Measurements from ENCODE around the gene CYSLTR2. TPM values are rescaled to one million over a fixed set of nuclear protein-coding genes. Genes with fewer than 3 reads are reported as not detected.

CYSLTR2 gene
- total and polyA plus RNA-seq, 12 donors = 0.50 to 41.6 (median 12.8) TPM

GRCh38 chr13:48680756-48681392 is 27.1 kb downstream of the CYSLTR2 start:
- Histone ChIP-seq H3K9me3 (replicated peaks in 1 of 3) (no peaks in the 10 kb centered on the region), H3K4me3 (no peak overlapping the region), H3K4me1 (replicated peaks in 1 of 2) (peaks cover 0 to 2% of the 10 kb centered on the region in 2 donors), H3K36me3 (replicated peaks in 1 of 2) (no peaks in the 10 kb centered on the region), H3K27ac (no peak overlapping the region), H3K27me3 (no peaks in the 10 kb centered on the region)
- WGBS, 4 donors = 74 to 85% (median 80%) methylated on average over 6 of the region's 6 CpGs
- no peak for DNase-seq
- intact Hi-C loops (cut with DNase I) = no loop called here
- TF ChIP-seq CTCF (IDR thresholded peaks at IDR 0.05) = no peak
- TF ChIP-seq POLR2A (IDR thresholded peaks at IDR 0.05) = no peak

- WGBS, 4 donors = 80 to 94% (median 89%) methylated on average over 1 of the region's 1 CpG
- TF ChIP-seq POLR2A (IDR thresholded peaks at IDR 0.05) (no peak), CTCF (IDR thresholded peaks at IDR 0.05) (no peak)
- Histone ChIP-seq H3K9me3 (replicated peaks in 1 of 3) (no peaks in the 10 kb centered on the region), H3K27ac (no peak overlapping the region), H3K36me3 (replicated peaks in 1 of 2) (no peaks in the 10 kb centered on the region), H3K4me3 (no peak overlapping the region), H3K27me3 (no peaks in the 10 kb centered on the region), H3K4me1 (replicated peaks in 1 of 2) (peaks cover 0 to 2% of the 10 kb centered on the region in 2 donors)
- intact Hi-C loops (cut with DNase I) = no loop called here
- no peak for DNase-seq
Measured at GRCh38 chr13:48681905-48682304, 28.2 kb downstream of the CYSLTR2 start.

- Histone ChIP-seq H3K4me1 (replicated peaks in 1 of 2) (peaks cover 0 to 2% of the 10 kb centered on the region in 2 donors), H3K27ac (no peak overlapping the region), H3K36me3 (replicated peaks in 1 of 2) (no peaks in the 10 kb centered on the region), H3K4me3 (no peak overlapping the region), H3K27me3 (no peaks in the 10 kb centered on the region), H3K9me3 (replicated peaks in 1 of 3) (no peaks in the 10 kb centered on the region)
- WGBS, 4 donors = 70 to 77% (median 74%) methylated on average over 2 of the region's 2 CpGs
- DNase-seq = no peak
- intact Hi-C loops (cut with DNase I) = no loop called here
- TF ChIP-seq CTCF (IDR thresholded peaks at IDR 0.05) (no peak), POLR2A (IDR thresholded peaks at IDR 0.05) (no peak)
Measured at GRCh38 chr13:48682436-48682835, 28.7 kb downstream of the CYSLTR2 start.

- no peaks in the 10 kb centered on the region for H3K36me3 ChIP-seq (replicated peaks in 1 of 2)
- H3K9me3 ChIP-seq (replicated peaks in 1 of 3) = no peaks in the 10 kb centered on the region
- H3K27me3 ChIP-seq = no peaks in the 10 kb centered on the region
- TF ChIP-seq POLR2A (IDR thresholded peaks at IDR 0.05) (no peak), CTCF (IDR thresholded peaks at IDR 0.05) (no peak)
- H3K27ac ChIP-seq = no peak overlapping the region
- no peak for DNase-seq
- H3K4me3 ChIP-seq = no peak overlapping the region
- 77 to 87% (median 84%) methylated on average over 3 of the region's 3 CpGs for WGBS, 4 donors
- intact Hi-C loops (cut with DNase I) = no loop called here
- H3K4me1 ChIP-seq (replicated peaks in 1 of 2) = no peaks in the 10 kb centered on the region
Measured at GRCh38 chr13:48686636-48687210, 33.0 kb downstream of the CYSLTR2 start.

All from adrenal gland (tissue), 12 donors.